AG04450 (cell line): ENCODE results near the gene ADAMTS18. TPM values are rescaled to one million over a fixed set of nuclear protein-coding genes. Genes with fewer than 3 reads are reported as not detected.

ENCODE experiments used
- CTCF ChIA-PET: fragments of 300-600, 350-600 bp; formaldehyde crosslinking; extraction: SDS; loops from one replicate; lab custom pipeline; 2022; ENCODE audit warnings: antibody characterized with exemption, inconsistent platforms; lab: Charles Lee
- POLR2A ChIA-PET: fragments of 350-600 bp; formaldehyde crosslinking; extraction: SDS; loops from one replicate; lab custom pipeline; 2021; ENCODE audit warnings: antibody characterized with exemption, inconsistent platforms; lab: Yijun Ruan, JAX
- DNase-seq: peaks from one replicate; pipeline ENCODE4 v3.0.0-alpha.2; 2011; ENCODE audit warnings: low read depth, low spot score
- H3K27ac ChIP-seq: one replicate; pipeline ENCODE4 v1.5.1; 2012; ENCODE audit warnings: low read depth, low read length, control low read depth
- H3K27me3 ChIP-seq: one replicate; pipeline ENCODE4 v1.6.0; 2012; ENCODE audit warnings: low read length; ENCODE audit not compliant: control insufficient read depth, insufficient read depth
- H3K4me3 ChIP-seq: 2 replicates; pipeline ENCODE4 v1.5.1; 2011; ENCODE audit warnings: mild to moderate bottlenecking, low read depth, low read length, control low read depth
- H3K9me3 ChIP-seq: 2 replicates; pipeline ENCODE4 v1.5.1; 2012; ENCODE audit warnings: low read length; ENCODE audit not compliant: control insufficient read depth, insufficient read depth
- polyA plus RNA-seq: library from polyadenylated mRNA; depleted of rRNA; stranded (reverse); fragments of >200 nt; gene quantifications from 2 replicates; pipeline ENCODE4 v1.2.3, GENCODE V29; 2011
- TF ChIP-seq, protein P1 (sequence below): IDR thresholded peaks from 2 replicates; pipeline ENCODE4 v1.5.1; 2011; ENCODE audit warnings: low read depth, low read length, control low read depth, inconsistent platforms

The ADAMTS18 gene
- polyA plus RNA-seq, 1 experiment = not detected

DNA sequence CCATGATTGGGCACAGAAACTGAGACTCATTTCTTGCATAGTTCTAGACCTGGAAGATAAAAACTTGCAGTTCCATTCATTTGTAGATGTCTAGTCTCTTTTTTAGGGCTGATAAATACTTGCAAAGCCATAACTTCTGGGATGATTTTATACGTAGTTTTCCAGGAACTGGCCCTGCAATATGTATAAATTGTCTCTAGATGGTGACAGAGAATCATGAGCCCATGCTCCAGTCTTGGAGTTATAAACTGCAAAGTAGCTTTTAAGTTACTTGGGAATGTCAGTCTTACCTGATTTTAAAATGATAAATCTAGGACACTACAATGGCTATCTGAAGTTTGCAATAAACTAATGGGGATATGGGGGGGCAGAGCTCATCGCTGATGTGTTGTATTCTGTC is 3.0 kb upstream of the ADAMTS18 start:
- H3K27ac ChIP-seq = no peak overlapping the region
- TF ChIP-seq, protein P1, sequence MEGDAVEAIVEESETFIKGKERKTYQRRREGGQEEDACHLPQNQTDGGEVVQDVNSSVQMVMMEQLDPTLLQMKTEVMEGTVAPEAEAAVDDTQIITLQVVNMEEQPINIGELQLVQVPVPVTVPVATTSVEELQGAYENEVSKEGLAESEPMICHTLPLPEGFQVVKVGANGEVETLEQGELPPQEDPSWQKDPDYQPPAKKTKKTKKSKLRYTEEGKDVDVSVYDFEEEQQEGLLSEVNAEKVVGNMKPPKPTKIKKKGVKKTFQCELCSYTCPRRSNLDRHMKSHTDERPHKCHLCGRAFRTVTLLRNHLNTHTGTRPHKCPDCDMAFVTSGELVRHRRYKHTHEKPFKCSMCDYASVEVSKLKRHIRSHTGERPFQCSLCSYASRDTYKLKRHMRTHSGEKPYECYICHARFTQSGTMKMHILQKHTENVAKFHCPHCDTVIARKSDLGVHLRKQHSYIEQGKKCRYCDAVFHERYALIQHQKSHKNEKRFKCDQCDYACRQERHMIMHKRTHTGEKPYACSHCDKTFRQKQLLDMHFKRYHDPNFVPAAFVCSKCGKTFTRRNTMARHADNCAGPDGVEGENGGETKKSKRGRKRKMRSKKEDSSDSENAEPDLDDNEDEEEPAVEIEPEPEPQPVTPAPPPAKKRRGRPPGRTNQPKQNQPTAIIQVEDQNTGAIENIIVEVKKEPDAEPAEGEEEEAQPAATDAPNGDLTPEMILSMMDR = 0 out of 2 replicates have a peak, but pooled peaks have one; percentile 12
- ChIA-PET CTCF (interaction anchor here (0.6 kb wide), 2 partner anchors 565 to 1269 kb away, joined by 3 to 5 read pairs; no protein-coding TSS in a partner anchor), POLR2A (no interaction called here)
- no peak overlapping the region for H3K4me3 ChIP-seq
- peaks cover 16% of the 10 kb centered on the region for H3K27me3 ChIP-seq
- DNase-seq = no peak
- no peaks in the 10 kb centered on the region for H3K9me3 ChIP-seq

DNA sequence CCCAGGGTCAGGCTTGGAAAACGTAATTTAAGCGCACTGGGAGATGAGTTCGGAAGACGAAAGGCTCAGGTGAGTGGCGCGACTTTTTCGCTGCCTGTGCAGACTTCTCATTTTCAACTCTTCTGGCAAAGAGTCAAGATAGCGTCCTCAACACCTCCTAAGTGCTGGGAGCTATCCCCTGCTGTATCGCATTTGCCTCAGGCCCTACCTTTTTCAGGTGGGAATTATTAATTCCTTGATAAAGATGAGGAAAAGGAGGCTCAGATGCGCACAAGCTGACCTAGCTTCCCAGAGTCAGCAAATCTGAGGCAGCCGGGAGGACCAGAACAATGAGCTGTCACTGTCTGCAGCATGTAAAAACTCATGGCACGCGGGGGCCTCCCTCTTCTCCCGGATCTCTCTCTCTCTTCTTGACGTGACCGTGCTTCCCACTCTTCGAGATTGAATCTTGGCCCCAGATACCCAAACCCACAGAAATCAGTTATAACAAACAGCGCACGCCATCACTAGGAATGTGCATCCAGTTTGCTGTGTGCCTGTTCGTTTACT is 512 bp upstream of the ADAMTS18 start:
- peaks cover 20% of the 10 kb centered on the region for H3K27me3 ChIP-seq
- ChIA-PET CTCF (interaction anchor here (1.3 kb wide), 1 partner anchor 148 kb away, joined by 4 read pairs; no protein-coding TSS in a partner anchor), POLR2A (no interaction called here)
- no peak for DNase-seq
- no peak overlapping the region for H3K27ac ChIP-seq
- H3K9me3 ChIP-seq = no peaks in the 10 kb centered on the region
- TF ChIP-seq, protein P1 = no peak
- no peak overlapping the region for H3K4me3 ChIP-seq

DNA sequence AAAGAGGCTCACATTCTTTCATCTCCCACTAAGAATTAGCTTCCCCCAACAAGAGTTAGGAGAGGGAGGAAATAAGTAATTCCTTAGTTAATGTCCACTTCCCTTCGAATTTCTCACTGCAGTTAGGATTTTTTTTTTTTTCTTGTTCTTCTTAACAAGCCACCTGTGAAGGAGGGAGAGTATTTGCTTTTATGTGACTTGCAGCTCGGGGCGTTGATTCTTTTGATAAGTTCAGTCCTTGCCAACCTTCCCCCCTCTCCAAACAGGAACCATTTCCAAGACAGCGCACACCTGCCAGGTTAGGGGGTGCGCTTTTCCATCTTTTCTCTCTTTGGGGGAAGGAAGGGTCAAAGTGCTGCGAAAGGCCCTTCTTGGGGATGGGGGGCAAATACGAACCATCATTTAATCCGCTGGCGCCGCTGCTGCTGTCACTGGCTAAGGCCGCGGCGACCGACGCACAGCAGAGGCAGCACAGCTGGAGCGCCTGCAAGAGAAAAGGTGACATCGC is 758 bp downstream of the ADAMTS18 start:
- CTCF ChIA-PET = no interaction called here
- no peak overlapping the region for H3K4me3 ChIP-seq
- no peak overlapping the region for H3K27ac ChIP-seq
- POLR2A ChIA-PET = no interaction called here
- TF ChIP-seq, protein P1 = no peak
- H3K27me3 ChIP-seq = peaks cover 20% of the 10 kb centered on the region
- DNase-seq = no peak
- no peaks in the 10 kb centered on the region for H3K9me3 ChIP-seq

DNA sequence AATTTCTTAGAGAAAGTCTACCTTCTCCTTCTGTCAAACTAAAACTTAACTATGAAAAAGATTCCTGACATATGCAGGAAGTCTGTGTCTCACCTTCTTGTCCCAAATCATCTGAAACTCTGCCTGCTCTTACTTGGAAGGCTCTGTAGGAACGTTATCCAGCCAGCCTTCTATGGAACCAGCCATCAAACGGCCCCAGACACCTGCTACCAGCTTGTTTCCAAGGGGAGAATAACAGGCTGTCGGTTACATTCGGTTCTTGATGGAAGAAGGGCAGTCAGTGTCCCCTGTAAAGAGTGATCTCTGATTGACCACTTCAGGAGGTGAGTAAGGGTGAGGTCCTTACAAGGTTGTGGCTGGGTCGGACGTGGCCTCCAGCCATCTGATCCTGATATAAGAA is 1.7 kb downstream of the ADAMTS18 start:
- peaks cover 20% of the 10 kb centered on the region for H3K27me3 ChIP-seq

DNA sequence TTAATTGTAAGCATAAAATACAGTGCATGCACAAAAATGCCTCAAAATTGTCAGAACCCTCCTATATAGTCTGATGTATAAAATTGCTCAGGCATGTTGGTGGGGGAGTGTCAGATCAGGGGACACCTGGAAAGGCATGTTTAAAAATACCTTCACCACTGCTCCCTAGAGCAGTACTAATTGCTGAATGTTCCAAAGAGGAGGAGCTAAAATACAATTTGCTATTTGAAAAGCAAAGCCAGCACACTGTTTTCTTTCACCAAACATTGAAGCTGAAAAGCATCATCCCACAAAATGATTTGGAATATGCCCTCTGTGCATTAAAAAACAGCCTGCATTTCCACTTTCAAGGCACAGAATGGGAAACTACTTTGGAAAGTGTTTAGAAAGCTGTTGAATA is 2.6 kb downstream of the ADAMTS18 start:
- Histone ChIP-seq H3K27ac (no peak overlapping the region), H3K9me3 (no peaks in the 10 kb centered on the region), H3K4me3 (no peak overlapping the region), H3K27me3 (peaks cover 20% of the 10 kb centered on the region)
- POLR2A ChIA-PET = no interaction called here
- CTCF ChIA-PET = no interaction called here
- TF ChIP-seq, protein P1 = no peak
- DNase-seq = no peak

More for the DNA sequence above, 1.7 kb downstream of the ADAMTS18 start:
- ChIA-PET POLR2A (no interaction called here), CTCF (no interaction called here)
- DNase-seq = no peak
- Histone ChIP-seq H3K9me3 (no peaks in the 10 kb centered on the region), H3K4me3 (no peak overlapping the region), H3K27ac (no peak overlapping the region)
- TF ChIP-seq, protein P1 = no peak
